Measurements from ENCODE around the gene ZBTB16. TPM values are rescaled to one million over a fixed set of nuclear protein-coding genes. Genes with fewer than 3 reads are reported as not detected.
A peak's percentile ranks its signal among the peaks of the same experiment; 100 is the strongest.

ZBTB16 gene
- total RNA-seq, 1 experiment from 2014 or later = not detected

DNA sequence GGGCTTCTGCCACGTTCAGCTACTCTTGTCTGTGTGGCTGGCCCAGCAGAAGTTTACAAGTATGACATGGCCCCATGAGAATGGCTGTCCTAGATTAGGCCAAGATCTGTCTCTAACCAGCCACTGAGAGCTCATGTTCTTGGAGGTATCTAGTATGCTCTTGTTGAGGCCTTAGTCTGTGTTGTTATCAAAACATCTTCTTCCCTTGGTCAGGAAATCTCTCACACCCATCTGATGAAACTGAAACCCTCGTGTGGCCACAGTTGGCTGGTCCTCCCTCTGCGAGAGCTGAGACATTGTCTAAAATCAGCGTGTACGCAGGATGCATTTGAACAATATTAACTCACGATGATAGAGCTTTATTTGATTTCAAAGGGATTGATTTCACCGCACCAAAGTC, 127.7 kb downstream of the ZBTB16 start:
- DNase-seq (ENCODE audit: low read depth) = no peak

DNA sequence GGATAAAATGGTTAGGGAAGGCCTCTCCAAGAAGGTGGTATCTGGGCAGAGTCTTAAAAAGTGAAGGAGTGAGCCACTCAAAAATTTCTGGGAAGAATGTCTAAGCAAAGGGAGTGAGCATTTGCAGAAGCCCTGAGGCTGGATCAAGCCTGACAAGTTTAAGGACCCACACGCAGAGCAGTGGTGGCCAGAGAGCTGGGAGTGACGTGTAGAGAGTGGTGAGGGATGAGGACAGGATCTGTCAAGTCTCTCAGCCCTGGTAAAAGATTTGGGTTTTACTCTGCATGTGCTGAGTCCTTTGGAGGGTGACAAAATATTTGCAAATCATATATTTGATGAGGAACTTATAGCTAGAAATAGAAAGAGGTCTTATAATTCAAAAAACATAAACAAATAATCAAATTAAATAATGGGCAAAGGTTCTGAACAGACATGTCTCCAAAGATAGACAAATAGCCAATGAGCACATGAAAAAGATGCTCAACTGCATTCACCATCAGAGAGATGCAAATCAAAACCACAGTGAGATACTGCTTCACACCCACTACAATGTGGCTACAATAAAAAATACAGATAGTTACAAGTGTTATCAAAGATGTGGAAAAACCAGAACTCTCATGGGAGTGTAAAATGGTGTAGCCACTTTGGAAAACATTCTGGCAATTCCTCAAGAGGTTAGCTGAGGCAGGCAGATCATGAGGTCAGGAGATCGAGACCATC, 129.5 kb downstream of the ZBTB16 start:
- DNase-seq (ENCODE audit: low read depth) = no peak

DNA sequence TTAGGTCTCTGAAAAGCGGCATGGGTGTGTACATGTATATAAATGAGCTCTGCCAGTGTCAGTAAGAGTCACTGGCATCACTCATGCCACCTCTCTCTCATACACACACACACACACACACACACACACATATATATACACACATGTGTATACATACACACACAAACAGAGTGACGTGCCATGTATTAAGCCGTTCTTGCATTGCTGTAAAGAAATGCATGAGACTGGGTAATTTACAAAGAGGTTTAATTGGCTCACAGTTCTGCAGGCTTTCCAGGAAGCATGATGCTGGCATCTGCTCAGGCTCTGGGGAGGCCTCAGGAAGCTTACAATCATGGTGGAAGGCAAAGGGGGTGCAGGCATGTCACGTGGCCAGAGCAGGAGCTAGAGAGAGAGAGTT, 131.1 kb downstream of the ZBTB16 start:
- DNase-seq (ENCODE audit: low read depth) = no peak

DNA sequence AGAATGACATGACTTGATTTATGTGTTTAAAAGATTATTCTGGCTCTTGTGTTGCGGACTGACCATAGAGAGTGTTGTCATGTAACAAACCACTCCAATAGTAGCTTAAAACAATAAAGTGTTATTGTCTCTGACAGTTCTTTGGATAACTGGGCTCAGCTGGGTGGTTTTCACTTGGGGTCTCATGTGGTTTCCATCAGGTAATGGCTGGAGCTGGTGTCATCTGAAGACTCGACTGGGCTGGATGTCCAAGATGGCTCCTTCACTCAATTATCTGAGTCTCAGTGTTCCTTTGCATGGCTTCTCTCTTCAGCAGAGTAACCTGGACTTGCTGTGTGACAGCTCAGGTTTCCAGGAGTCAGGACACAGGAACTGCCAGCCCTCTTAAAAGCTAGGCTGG, 132.4 kb downstream of the ZBTB16 start:
- no peak for DNase-seq (ENCODE audit: low read depth)

DNA sequence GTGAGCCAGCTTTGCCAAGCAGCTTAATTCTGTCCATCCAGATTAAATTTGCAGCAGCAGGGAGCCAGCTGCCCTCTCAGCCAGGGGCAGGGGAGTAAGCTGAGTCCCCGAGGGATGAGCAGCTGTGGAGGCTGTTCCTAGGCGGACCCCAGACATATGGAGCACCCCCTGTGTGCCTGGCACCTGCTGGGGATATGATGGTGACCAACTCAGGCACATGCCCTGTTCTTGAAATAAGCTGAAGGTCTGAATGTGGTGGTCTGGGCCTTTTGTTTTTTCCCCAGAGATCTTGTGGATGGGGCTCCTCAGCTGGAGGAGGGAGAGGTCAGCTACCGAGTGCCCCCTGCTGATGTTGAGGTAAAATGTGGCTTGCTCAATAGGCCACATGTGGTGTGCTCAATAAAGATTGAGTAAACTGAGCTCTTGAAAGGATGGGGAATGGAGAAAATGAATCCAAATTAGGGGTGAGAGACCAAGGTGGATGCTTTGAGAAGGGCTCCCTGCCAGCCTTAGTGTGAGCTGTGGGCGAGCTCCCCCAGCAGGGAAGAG, 133.4 kb downstream of the ZBTB16 start:
- DNase-seq (ENCODE audit: low read depth) = no peak

DNA sequence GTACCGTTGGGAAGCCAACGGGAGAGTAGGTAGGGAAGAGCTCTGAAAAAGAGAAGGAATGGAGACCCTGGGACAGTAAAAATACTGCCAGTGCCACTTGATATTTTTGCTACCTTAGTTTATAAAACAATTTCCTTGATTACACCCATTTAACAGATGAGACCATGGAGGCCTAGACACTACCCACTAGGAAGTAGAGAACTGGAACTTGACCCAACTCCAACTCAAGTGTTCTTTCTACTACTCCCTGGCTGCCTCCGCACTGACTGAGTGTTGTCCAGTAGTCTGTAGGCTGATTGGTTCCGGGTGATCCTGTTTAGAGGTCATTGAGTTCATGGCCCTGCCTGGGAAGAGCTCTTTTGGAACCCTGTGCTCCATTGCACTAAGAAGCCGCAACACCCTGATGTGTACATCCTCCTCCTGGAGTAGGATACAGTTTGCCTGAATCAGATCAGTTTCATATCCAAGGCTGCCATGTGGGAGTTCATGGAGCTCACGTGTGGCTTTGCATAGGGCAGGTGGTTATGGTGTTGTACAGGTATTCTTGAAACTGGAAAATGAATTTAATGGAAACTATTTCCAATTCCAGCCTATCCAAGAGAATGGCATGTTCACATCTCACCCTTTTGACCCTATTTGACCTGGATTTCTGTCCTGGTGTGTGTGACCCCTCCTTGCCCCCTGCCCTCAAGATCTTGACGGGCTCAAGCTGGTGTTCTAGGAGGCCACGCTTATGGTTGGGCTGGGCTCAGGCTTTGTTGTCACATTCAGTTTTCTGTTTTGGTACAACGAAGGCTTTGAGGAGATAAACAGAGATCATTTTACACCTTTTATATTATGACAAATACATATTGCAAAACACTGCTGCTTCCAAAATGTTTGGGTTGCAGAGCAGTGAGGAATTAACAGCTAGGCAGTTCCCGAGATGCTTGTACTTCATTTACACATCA, 134.5 kb downstream of the ZBTB16 start:
- DNase-seq (ENCODE audit: low read depth) = no peak

DNA sequence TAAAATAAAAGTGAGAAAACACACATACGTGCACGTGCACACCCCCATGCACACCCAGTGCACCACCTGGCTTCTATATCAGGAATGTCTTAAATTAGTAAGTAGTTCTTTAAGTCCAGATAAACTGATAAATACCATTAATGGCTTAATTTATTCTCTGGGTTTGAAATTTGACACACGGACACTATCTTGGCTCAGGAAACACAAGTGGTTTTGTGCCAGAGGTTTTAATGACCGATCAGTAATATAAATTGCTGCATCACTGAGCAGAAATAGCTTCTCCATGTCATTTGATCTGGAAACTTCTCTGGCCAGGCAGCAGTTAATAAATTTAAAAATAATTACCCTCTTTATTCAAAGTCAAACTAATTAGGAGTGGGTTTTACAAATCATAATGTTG, 135.2 kb downstream of the ZBTB16 start:
- no peak for DNase-seq (ENCODE audit: low read depth)

DNA sequence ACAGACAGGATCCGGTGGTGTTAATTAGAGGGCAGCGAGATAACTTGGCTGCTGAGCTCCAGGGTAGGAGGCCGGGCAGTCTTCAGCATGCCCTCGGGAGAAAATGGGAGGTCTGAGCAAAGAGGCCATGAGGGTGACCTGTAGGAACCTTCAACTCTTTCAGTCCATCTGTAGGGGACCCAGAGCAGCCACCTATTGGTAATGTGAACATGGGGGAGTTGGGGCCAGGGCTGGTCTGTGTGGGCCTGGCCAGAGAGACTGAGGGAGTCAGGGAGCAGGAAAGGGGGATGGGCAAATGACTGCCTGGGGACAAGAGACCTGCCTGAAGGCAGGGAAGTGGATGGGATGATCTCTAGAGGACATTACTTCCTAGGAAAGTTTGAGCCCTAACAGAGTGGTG, 135.6 kb downstream of the ZBTB16 start:
- no peak for DNase-seq (ENCODE audit: low read depth)

DNA sequence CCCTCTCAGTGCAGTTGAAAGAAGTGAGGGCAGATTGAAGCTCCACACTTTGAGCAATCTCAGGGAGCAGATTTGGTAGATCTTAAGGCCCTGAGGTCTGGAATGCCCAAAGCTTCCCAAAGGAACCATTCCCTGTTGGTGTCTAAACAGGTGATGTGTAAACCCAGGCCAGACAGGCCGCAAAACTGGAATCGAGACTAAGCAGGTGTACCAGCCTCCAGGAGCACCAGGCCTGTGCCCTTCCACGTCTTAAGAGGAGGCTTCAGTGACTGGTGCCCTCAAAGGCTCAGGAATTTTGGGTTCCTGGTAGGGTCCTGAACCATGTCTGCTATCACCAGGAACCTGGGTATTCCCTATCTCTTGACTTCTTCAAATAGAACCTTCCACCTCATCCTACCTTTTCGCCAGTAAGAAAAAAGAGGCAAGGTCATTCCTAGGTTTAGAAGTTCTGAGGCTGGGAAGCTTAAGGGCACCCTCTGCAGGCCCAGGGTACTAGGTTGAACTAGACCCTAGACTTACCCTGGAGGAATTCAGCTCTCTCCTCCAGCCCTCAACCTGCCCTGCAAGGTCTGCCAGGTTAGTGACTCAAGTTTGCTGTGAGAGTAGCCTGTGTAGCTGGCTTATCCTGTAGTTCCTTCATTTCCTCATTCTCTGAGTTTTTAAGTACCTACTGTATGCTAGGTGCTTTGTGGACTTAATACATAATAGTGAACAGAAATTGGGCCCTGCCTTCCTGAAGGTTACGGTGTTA, 136.6 kb downstream of the ZBTB16 start:
- DNase-seq (ENCODE audit: low read depth) = no peak

DNA sequence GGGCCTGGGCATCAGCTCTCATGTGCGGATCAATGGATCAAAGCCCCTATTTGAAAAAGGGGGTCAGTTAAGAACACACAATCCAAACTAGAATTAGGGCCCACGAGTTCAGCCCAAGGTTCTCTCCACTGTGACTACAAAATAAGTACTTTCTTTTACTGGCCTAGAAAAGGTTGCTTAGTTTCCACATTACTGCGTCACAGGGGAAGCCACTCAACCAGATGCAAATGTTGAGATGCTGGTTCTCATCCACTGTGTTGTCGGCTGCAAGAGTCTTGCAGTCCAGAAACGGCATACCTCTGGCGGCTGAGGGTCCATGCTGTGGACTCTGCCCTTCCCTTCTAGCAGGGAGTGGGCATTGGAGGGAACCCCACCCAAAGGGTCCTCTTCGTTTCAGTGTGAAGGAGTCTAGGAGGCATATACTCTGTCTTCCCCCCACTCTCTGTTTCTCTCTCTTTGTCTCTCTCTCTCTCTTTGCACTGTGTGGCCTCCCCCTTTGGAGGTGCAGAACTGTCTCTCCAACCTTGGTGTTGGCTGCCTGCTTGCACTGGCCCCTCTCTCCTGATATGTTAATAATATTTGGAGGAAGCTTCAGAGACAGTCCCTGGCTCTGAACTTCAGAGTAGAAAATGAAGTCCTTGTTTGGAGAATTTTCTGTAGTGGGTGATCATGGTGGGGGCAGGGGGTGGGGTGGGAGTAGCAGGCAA, 137.6 kb downstream of the ZBTB16 start:
- DNase-seq (ENCODE audit: low read depth) = no peak

DNA sequence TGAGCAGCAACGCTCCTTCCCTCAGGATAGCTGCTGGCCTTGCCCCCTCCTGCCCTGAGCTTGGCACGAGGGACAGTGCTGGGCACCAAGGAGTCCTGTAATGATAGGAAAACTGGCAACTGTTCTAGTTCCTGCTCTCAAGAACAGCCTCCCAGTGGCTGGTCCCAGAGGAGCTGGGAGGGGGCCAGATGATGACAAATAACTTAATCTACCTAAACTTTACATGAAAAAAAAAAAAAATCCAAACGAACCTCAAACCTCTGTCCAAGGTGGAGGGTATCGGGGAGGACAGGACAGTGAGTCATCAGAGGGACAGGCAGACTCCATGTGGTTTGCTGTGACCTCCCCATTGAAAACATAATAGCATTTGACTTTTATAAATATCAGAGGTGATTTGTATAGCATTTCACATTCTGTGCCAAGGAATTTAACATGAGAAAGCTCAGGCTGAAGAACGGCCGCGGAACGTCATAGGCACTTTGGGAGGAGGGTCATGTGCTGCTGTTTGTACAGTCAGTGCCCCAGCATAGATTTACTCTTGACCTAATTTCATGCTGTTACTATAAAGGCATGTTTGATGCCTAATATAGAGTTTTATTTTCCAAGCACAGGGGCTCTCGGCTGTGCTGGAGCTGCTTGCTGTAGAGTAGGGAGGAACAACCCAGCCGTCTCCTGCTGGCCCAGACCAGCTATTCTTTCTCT, 138.4 kb downstream of the ZBTB16 start:
- DNase-seq (ENCODE audit: low read depth) = peak; percentile 83

DNA sequence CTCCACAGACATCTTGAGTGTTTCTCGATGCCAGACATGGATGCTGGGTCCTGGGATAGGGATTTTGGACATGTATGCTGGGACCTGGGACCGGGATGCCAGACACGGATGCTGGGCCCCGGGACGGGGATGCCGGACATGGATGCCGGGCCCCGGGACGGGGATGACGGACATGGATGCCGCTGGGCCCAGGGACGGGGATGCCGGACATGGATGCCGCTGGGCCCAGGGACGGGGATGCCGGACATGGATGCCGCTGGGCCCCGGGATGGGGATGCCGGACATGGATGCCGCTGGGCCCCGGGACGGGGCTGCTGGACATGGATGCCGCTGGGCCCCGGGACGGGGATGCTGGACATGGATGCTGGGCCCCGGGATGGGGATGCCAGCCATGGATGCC, 139.5 kb downstream of the ZBTB16 start:
- DNase-seq (ENCODE audit: low read depth) = no peak

DNA sequence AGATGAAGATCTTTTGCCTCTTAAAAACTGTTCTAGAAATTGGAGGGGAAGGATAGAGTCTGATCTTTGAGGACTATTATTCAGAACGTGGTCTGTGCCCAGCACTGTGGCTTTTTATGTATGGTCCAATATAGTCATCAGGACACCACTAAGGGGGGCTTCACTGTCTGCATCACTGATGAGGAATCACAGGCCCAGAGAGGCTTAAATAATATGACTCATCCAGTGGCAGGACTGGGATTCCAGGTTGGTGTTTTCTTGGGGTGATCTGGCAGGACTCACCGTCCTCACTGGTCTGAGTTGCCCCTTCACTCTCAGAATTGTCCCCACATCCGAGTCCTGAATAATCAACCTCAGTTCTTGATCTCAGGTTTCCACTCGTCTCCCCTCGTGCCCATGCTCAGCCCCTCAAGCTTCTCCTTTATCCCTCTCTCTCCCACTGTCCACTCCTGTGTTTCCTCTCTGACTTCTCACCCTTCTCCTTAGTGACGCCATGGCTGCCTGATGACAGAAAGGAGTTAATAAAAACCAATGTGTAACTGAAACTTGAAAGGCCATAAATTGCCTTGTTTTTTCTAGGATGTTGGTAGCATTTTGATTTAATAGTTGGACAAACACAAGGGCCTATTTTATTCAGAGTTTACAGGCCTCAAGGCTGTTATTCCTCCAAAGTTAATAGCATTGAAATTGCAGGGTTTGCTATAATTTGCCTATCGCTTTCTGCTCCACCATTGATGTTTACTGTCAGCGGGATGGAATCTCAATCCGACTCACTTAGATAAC, 141.0 kb downstream of the ZBTB16 start:
- DNase-seq (ENCODE audit: low read depth) = peak; percentile 16

DNA sequence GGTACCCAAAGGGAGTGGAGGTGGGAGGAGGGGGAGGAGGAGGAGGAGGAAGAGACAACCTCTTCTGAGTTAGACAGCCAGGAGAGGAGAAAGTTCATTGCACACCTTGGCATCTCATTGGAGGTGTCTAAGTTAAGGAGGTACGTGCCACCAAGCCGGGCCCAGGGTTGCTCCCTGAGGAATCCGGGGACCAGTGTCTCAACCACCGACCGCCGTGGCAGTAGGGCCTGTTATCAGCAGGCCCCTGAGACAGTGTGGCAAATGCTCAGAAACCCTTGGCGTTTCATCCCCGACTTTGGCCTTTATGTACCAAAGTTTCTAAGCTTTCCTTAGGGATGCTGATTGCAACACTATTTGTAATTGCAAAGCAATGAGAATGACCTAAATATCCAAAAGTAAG, 141.7 kb downstream of the ZBTB16 start:
- DNase-seq (ENCODE audit: low read depth) = no peak

DNA sequence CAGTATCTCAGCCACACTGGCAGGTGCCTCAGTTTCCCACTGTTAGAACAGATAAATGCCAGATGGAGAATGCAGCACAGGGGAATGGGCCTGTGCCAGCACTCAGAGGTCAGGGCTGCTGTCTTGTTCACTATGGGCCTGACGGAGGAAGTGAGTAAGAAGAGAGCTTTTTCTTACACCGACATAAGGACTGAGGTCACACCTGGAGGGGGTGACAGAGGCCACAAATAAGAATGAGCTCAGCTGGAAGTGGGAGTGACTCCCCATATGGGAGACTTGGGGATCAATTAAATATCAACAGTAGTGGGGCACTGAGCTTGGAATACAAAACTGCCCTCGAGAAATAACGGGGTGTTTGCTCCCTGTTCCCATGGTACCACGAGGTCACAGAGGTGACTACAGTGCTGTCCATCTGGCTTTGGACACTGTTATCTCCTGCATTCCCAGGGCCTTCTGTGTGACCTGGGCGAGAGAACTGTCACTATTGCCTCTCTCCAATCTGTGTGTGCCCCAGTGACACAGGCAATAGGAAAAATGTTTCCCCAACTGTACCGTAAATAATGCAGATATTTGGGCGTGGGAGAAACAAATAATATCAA, 142.6 kb downstream of the ZBTB16 start:
- peak; percentile 27 for DNase-seq (ENCODE audit: low read depth)

DNA sequence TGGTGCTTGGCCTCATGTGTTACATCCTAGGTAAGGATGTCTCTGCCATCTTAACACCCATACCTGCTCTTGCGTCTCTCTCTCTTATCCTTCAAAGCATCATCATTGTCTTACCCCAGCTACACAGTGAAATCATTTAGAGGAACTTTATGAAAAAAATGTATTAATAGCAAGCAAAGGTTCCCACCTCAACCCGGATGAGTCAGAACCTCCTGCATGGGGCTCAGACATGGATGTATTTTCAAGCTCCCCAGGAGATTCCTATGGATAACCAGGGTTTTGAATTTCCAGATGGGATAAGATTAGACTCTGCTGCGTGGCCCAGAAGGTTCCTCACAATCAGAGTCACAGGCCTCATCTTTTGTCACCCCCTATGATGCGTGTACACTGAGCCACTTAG, 147.6 kb downstream of the ZBTB16 start:
- peak; percentile 34 for DNase-seq (ENCODE audit: low read depth)

DNA sequence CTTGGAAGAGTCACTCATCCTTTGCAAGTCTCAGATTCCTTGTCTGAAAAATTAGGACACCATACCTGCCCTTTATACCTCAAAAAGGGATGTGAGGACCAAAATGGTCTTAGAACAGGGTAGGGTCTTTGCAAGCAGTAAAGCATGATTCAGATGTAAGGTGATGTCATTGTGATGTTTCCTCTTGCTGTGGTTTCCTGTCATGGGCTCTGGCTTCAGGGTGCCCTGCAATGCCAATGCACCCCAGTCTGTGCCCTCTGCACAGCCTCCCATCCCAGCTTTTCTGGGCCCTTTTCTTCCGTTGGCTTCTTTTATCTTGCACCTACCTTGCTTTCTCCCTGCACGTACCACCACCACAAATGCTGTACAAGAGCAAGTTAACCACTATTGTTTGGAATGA, 148.9 kb downstream of the ZBTB16 start:
- DNase-seq (ENCODE audit: low read depth) = peak; percentile 33

DNA sequence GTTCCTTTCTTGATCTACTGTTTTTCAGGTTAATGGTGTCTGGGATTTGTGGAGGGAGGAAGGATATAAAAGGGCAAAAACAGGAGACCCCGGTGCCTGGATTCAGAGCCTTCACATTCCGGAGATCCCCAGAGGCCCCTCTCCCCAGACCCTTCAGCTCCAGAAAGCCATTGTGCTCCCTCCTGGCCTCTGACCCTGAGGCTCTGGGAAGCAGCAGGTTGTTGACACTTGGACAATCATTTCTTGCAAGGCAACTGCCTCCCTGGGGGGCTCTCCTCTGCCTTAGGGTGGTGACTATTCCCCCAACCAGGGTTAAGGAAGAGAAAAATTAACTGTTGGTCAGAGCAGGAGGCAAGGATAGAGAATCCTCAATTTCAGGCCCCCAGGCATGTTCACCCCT, 149.8 kb downstream of the ZBTB16 start:
- DNase-seq (ENCODE audit: low read depth) = no peak

DNA sequence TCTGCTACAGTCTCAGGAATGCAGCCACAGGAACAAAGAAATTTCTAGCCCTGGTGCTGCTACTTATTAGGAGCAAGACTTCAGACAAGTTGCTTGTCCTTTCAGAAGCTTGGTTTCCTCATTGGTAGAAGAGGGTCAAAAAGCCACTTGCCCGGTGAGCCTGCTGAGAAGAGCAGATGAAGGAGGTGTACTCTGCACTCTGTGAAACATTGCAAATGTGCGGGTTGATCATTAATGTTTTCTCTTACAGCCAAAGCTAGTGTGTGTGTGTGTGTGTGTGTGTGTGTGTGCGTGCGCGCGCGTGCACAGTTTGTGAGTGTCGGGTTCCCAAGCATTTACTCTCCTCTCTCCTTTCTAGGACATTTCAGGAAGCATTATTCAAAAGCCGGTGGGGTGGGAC, 150.4 kb downstream of the ZBTB16 start:
- DNase-seq (ENCODE audit: low read depth) = no peak
